Measurements from ENCODE around the gene WIZ.

WIZ gene

GRCh38 chr19:15394426-15394825, 55.3 kb downstream of the WIZ start:
- Histone ChIP-seq H2AK5ac (ENCODE audit: low read length) (no peak overlapping the region), H3K9ac (ENCODE audit: low read length) (no peak overlapping the region), H3K4ac (ENCODE audit: low read depth, low read length) (no peak overlapping the region), H3K79me2 (ENCODE audit: control insufficient read depth, insufficient read depth, low read length) (no peaks in the 10 kb centered on the region), H3K56ac (ENCODE audit: low read length) (no peak overlapping the region), H3K27me3 (ENCODE audit: insufficient read depth, low read length, poor library complexity) (no peaks in the 10 kb centered on the region), H2BK5ac (ENCODE audit: low read length) (no peak overlapping the region), H3K4me1 (ENCODE audit: control insufficient read depth, low read depth, low read length) (no peaks in the 10 kb centered on the region), H3K4me2 (ENCODE audit: low read length) (no peak overlapping the region), H3K18ac (ENCODE audit: low read length) (no peak overlapping the region), H4K8ac (ENCODE audit: low read depth, low read length) (no peak overlapping the region), H3K23ac (ENCODE audit: low read length) (no peak overlapping the region), H3K4me3 (ENCODE audit: low read length) (no peak overlapping the region), H3K79me1 (ENCODE audit: low read length) (peaks cover 4% of the 10 kb centered on the region), H4K5ac (ENCODE audit: low read length) (no peak overlapping the region), H3K36me3 (ENCODE audit: control insufficient read depth, insufficient read depth, low read length) (peaks cover 12% of the 10 kb centered on the region), H2BK15ac (replicated peaks; ENCODE audit: low read depth) (no peak overlapping the region), H3K27ac (ENCODE audit: low read depth, low read length) (no peak overlapping the region), H2BK120ac (ENCODE audit: low read depth, low read length) (no peak overlapping the region)
- DNase-seq: no peak
- WGBS (ENCODE audit: extremely low coverage, insufficient coverage, low lambda C conversion rate): no CpG with 5 or more reads among the region's 5 CpGs

- Histone ChIP-seq H3K79me2 (ENCODE audit: control insufficient read depth, insufficient read depth, low read length) (no peaks in the 10 kb centered on the region), H3K36me3 (ENCODE audit: control insufficient read depth, insufficient read depth, low read length) (peaks cover 8% of the 10 kb centered on the region), H2BK5ac (ENCODE audit: low read length) (no peak overlapping the region), H3K27ac (ENCODE audit: low read depth, low read length) (no peak overlapping the region), H3K79me1 (ENCODE audit: low read length) (peaks cover 3% of the 10 kb centered on the region), H3K4me1 (ENCODE audit: control insufficient read depth, low read depth, low read length) (no peaks in the 10 kb centered on the region), H3K23ac (ENCODE audit: low read length) (no peak overlapping the region), H3K18ac (ENCODE audit: low read length) (no peak overlapping the region), H4K5ac (ENCODE audit: low read length) (no peak overlapping the region), H3K4me3 (ENCODE audit: low read length) (no peak overlapping the region), H2BK15ac (replicated peaks; ENCODE audit: low read depth) (no peak overlapping the region), H3K4ac (ENCODE audit: low read depth, low read length) (no peak overlapping the region), H2AK5ac (ENCODE audit: low read length) (no peak overlapping the region), H3K56ac (ENCODE audit: low read length) (no peak overlapping the region), H4K8ac (ENCODE audit: low read depth, low read length) (no peak overlapping the region), H2BK120ac (ENCODE audit: low read depth, low read length) (no peak overlapping the region), H3K27me3 (ENCODE audit: insufficient read depth, low read length, poor library complexity) (no peaks in the 10 kb centered on the region), H3K9ac (ENCODE audit: low read length) (no peak overlapping the region), H3K4me2 (ENCODE audit: low read length) (no peak overlapping the region)
- no peak for DNase-seq
Measured at GRCh38 chr19:15393963-15394362, 55.8 kb downstream of the WIZ start.

DNA sequence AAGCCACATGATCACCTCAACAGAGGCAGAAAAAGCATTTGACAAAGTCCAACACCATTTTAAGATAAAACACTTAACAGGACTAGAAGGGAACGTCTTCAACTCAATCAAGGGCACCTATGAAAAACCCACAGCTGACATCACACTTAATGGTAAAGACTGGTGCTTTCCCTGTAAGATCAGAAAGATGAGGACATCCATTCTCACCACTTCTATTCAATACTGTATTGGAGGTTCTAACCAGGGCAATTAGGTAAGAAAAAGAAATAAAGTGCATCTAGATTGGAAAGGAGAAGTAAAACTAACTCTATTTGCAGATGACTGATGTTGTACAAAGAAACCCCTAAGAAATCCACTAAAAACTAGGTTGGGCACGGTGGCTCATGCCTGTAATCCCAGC, 58.9 kb downstream of the WIZ start:
- Histone ChIP-seq H2BK5ac (ENCODE audit: low read length) (no peak overlapping the region), H3K4me1 (ENCODE audit: control insufficient read depth, low read depth, low read length) (no peaks in the 10 kb centered on the region), H3K27me3 (ENCODE audit: insufficient read depth, low read length, poor library complexity) (no peaks in the 10 kb centered on the region), H2AK5ac (ENCODE audit: low read length) (no peak overlapping the region), H3K79me1 (ENCODE audit: low read length) (peaks cover 3% of the 10 kb centered on the region), H3K9ac (ENCODE audit: low read length) (no peak overlapping the region), H2BK120ac (ENCODE audit: low read depth, low read length) (no peak overlapping the region), H3K27ac (ENCODE audit: low read depth, low read length) (no peak overlapping the region), H3K4me2 (ENCODE audit: low read length) (no peak overlapping the region), H4K5ac (ENCODE audit: low read length) (no peak overlapping the region), H4K8ac (ENCODE audit: low read depth, low read length) (no peak overlapping the region), H3K79me2 (ENCODE audit: control insufficient read depth, insufficient read depth, low read length) (no peaks in the 10 kb centered on the region), H3K36me3 (ENCODE audit: control insufficient read depth, insufficient read depth, low read length) (no peaks in the 10 kb centered on the region), H3K4me3 (ENCODE audit: low read length) (no peak overlapping the region), H3K18ac (ENCODE audit: low read length) (no peak overlapping the region), H3K4ac (ENCODE audit: low read depth, low read length) (no peak overlapping the region), H3K23ac (ENCODE audit: low read length) (no peak overlapping the region), H2BK15ac (replicated peaks; ENCODE audit: low read depth) (no peak overlapping the region), H3K56ac (ENCODE audit: low read length) (no peak overlapping the region)
- DNase-seq: no peak
- no CpG with 5 or more reads among the region's 2 CpGs for WGBS (ENCODE audit: extremely low coverage, insufficient coverage, low lambda C conversion rate)

GRCh38 chr19:15381864-15382263, 67.9 kb downstream of the WIZ start:
- H2BK15ac ChIP-seq (replicated peaks; ENCODE audit: low read depth): no peak overlapping the region
- no peaks in the 10 kb centered on the region for H3K36me3 ChIP-seq (ENCODE audit: control insufficient read depth, insufficient read depth, low read length)
- DNase-seq: no peak
- H4K5ac ChIP-seq (ENCODE audit: low read length): no peak overlapping the region
- H2BK120ac ChIP-seq (ENCODE audit: low read depth, low read length): no peak overlapping the region
- no peak overlapping the region for H3K23ac ChIP-seq (ENCODE audit: low read length)
- no peak overlapping the region for H4K8ac ChIP-seq (ENCODE audit: low read depth, low read length)
- no peak overlapping the region for H3K4ac ChIP-seq (ENCODE audit: low read depth, low read length)
- H3K27me3 ChIP-seq (ENCODE audit: insufficient read depth, low read length, poor library complexity): no peaks in the 10 kb centered on the region
- H3K4me2 ChIP-seq (ENCODE audit: low read length): no peak overlapping the region
- H3K79me2 ChIP-seq (ENCODE audit: control insufficient read depth, insufficient read depth, low read length): peaks cover 21% of the 10 kb centered on the region
- H3K18ac ChIP-seq (ENCODE audit: low read length): no peak overlapping the region
- H3K79me1 ChIP-seq (ENCODE audit: low read length): peaks cover 4% of the 10 kb centered on the region
- H2BK5ac ChIP-seq (ENCODE audit: low read length): no peak overlapping the region
- WGBS (ENCODE audit: extremely low coverage, insufficient coverage, low lambda C conversion rate): no CpG with 5 or more reads among the region's 6 CpGs
- H3K9ac ChIP-seq (ENCODE audit: low read length): no peak overlapping the region
- no peak overlapping the region for H3K4me3 ChIP-seq (ENCODE audit: low read length)
- no peak overlapping the region for H3K27ac ChIP-seq (ENCODE audit: low read depth, low read length)
- H3K56ac ChIP-seq (ENCODE audit: low read length): no peak overlapping the region
- no peak overlapping the region for H2AK5ac ChIP-seq (ENCODE audit: low read length)
- H3K4me1 ChIP-seq (ENCODE audit: control insufficient read depth, low read depth, low read length): peaks cover 3% of the 10 kb centered on the region

- H4K5ac ChIP-seq (ENCODE audit: low read length): no peak overlapping the region
Measured at GRCh38 chr19:15381429-15381828, 68.3 kb downstream of the WIZ start.

DNA sequence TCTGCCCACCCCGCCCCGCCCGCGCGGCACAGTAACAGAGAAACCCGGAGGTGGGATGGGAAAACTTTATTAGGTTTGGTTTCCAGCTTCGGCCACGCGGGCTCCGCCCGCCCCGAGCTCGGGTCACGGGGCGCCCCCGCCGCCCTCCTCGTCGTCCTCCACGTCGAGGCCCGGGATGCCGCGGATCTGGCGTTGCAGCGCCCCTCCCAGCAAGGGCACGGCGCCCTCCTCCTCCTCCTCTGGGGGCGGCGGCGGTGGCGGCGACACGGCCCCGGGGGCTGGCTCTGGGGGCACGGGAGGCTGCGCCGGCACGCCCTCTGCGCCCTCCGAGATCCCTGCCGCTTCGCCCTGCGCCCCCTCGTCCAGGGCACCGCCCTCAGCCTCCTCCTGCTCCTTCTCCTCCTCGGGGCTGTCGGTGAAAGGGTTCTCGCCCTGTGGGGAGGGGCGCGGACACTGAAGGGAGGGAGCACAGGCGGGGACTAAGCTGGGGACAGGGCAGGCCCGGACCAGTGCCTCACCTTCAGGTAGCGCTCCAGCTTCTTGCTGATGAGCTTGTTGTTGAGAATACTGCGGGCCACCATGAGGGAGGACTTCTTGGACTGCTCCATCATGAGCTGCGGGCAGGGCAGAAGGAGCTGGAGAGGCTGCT, 69.6 kb downstream of the WIZ start:
- Histone ChIP-seq H3K18ac (ENCODE audit: low read length) (peak overlapping the region; percentile 81), H3K36me3 (ENCODE audit: control insufficient read depth, insufficient read depth, low read length) (no peaks in the 10 kb centered on the region), H4K5ac (ENCODE audit: low read length) (no peak overlapping the region), H3K79me1 (ENCODE audit: low read length) (peaks cover 5% of the 10 kb centered on the region), H3K4me2 (ENCODE audit: low read length) (peak overlapping the region; percentile 74), H3K4me1 (ENCODE audit: control insufficient read depth, low read depth, low read length) (peaks cover 3% of the 10 kb centered on the region), H2BK120ac (ENCODE audit: low read depth, low read length) (no peak overlapping the region), H3K79me2 (ENCODE audit: control insufficient read depth, insufficient read depth, low read length) (peaks cover 35% of the 10 kb centered on the region), H2AK5ac (ENCODE audit: low read length) (no peak overlapping the region), H3K23ac (ENCODE audit: low read length) (no peak overlapping the region), H2BK15ac (replicated peaks; ENCODE audit: low read depth) (no peak overlapping the region), H2BK5ac (ENCODE audit: low read length) (no peak overlapping the region), H3K56ac (ENCODE audit: low read length) (peak overlapping the region; percentile 94), H3K4ac (ENCODE audit: low read depth, low read length) (peak overlapping the region; percentile 76), H3K9ac (ENCODE audit: low read length) (peak overlapping the region; percentile 92), H3K27ac (ENCODE audit: low read depth, low read length) (peak overlapping the region; percentile 76), H3K4me3 (ENCODE audit: low read length) (peak overlapping the region; percentile 50), H4K8ac (ENCODE audit: low read depth, low read length) (no peak overlapping the region), H3K27me3 (ENCODE audit: insufficient read depth, low read length, poor library complexity) (no peaks in the 10 kb centered on the region)
- no CpG with 5 or more reads among the region's 56 CpGs for WGBS (ENCODE audit: extremely low coverage, insufficient coverage, low lambda C conversion rate)
- peak; percentile 94 for DNase-seq

More at GRCh38 chr19:15381429-15381828, 68.3 kb downstream of the WIZ start:
- H3K4ac ChIP-seq (ENCODE audit: low read depth, low read length): no peak overlapping the region
- no peak overlapping the region for H3K56ac ChIP-seq (ENCODE audit: low read length)
- no peak overlapping the region for H2BK120ac ChIP-seq (ENCODE audit: low read depth, low read length)
- no peak for DNase-seq
- H3K36me3 ChIP-seq (ENCODE audit: control insufficient read depth, insufficient read depth, low read length): no peaks in the 10 kb centered on the region
- H3K79me2 ChIP-seq (ENCODE audit: control insufficient read depth, insufficient read depth, low read length): peaks cover 26% of the 10 kb centered on the region
- H2BK5ac ChIP-seq (ENCODE audit: low read length): no peak overlapping the region
- H3K9ac ChIP-seq (ENCODE audit: low read length): no peak overlapping the region
- H3K4me3 ChIP-seq (ENCODE audit: low read length): no peak overlapping the region
- no peak overlapping the region for H3K27ac ChIP-seq (ENCODE audit: low read depth, low read length)
- H2BK15ac ChIP-seq (replicated peaks; ENCODE audit: low read depth): no peak overlapping the region
- peaks cover 3% of the 10 kb centered on the region for H3K4me1 ChIP-seq (ENCODE audit: control insufficient read depth, low read depth, low read length)
- H3K23ac ChIP-seq (ENCODE audit: low read length): no peak overlapping the region
- no peak overlapping the region for H3K18ac ChIP-seq (ENCODE audit: low read length)
- peaks cover 5% of the 10 kb centered on the region for H3K79me1 ChIP-seq (ENCODE audit: low read length)
- no CpG with 5 or more reads among the region's 2 CpGs for WGBS (ENCODE audit: extremely low coverage, insufficient coverage, low lambda C conversion rate)
- H3K4me2 ChIP-seq (ENCODE audit: low read length): no peak overlapping the region
- H3K27me3 ChIP-seq (ENCODE audit: insufficient read depth, low read length, poor library complexity): no peaks in the 10 kb centered on the region
- H2AK5ac ChIP-seq (ENCODE audit: low read length): no peak overlapping the region
- H4K8ac ChIP-seq (ENCODE audit: low read depth, low read length): no peak overlapping the region

Data from mesendoderm (in vitro differentiated cells).